Measurements from ENCODE around the gene PRPF6.

GRCh38 chr20:63933646-63934045 lies 47.3 kb upstream of the PRPF6 start:
- TF ChIP-seq CTCF (conservative IDR thresholded peaks at IDR 0.05) (no peak), EZH2 (IDR thresholded peaks at IDR 0.05; ENCODE audit: low read depth) (no peak)

Measured in PC-9 (cell line).